MCF 10A (cell line): ENCODE measurements around the gene SLC13A4. TPM values are rescaled to one million over a fixed set of nuclear protein-coding genes. Genes with fewer than 3 reads are reported as not detected.
"Not testable (repeated sequence)": the region's sequence is repeated elsewhere in the genome, so short reads cannot be mapped to it uniquely, and the experiment has no call there.

Source experiments
- BruUV-seq: library from RNA; stranded (reverse); fragments of 400-500 nt; replicated peaks from 2 replicates; lab custom pipeline; 2021; lab: Mats Ljungman, UMichigan
- CTCF ChIA-PET: fragments of 300-600 bp; sonication (Branson Sonifier 250); formaldehyde crosslinking; extraction: SDS; loops from one replicate; lab custom pipeline; 2021; ENCODE audit warnings: antibody characterized with exemption, inconsistent platforms; lab: Yijun Ruan, JAX
- POLR2A ChIA-PET: fragments of 300-600, 350-650 bp; sonication (Branson Sonifier 250); formaldehyde crosslinking; extraction: SDS; loops from one replicate; lab custom pipeline; 2020; ENCODE audit warnings: antibody characterized with exemption, inconsistent platforms; lab: Yijun Ruan, JAX
- DNase-seq: peaks from one replicate; pipeline ENCODE4 v3.0.0-alpha.2; 2018; ENCODE audit not compliant: unreplicated experiment
- H3K27ac Mint-ChIP-seq: one replicate; pipeline ENCODE4 v1.8.0; 2022; ENCODE audit warnings: mild to moderate bottlenecking, low read depth, mixed read lengths; ENCODE audit not compliant: unreplicated experiment
- H3K27me3 Mint-ChIP-seq: one replicate; pipeline ENCODE4 v1.8.0; 2022; ENCODE audit warnings: mixed read lengths; ENCODE audit not compliant: insufficient read depth, unreplicated experiment
- H3K36me3 Mint-ChIP-seq: one replicate; pipeline ENCODE4 v1.8.0; 2022; ENCODE audit warnings: mild to moderate bottlenecking, moderate library complexity, mixed read lengths; ENCODE audit not compliant: insufficient read depth, unreplicated experiment
- H3K4me1 Mint-ChIP-seq: one replicate; pipeline ENCODE4 v1.8.0; 2022; ENCODE audit warnings: mixed read lengths; ENCODE audit not compliant: insufficient read depth, unreplicated experiment
- H3K4me3 Mint-ChIP-seq: one replicate; pipeline ENCODE4 v1.8.0; 2022; ENCODE audit warnings: mild to moderate bottlenecking, moderate library complexity, mixed read lengths; ENCODE audit not compliant: unreplicated experiment
- H3K9me3 Mint-ChIP-seq: one replicate; pipeline ENCODE4 v1.8.0; 2022; ENCODE audit warnings: mixed read lengths; ENCODE audit not compliant: unreplicated experiment
- intact Hi-C: fragments of 100-400 bp; cut with micrococcal nuclease; formaldehyde crosslinking; loops from 2 replicates; pipeline ENCODE4 v1.14.1; 2022
- total RNA-seq: library from RNA; stranded (reverse); gene quantifications from 2 replicates; pipeline ENCODE4 v1.2.3, GENCODE V29; 2022
- TF ChIP-seq, protein P1 (sequence below): fragments of 200-600 bp; IDR thresholded peaks from one replicate; pipeline ENCODE4 v1.8.0; 2022; ENCODE audit warnings: antibody characterized with exemption, mild to moderate bottlenecking; ENCODE audit not compliant: unreplicated experiment

The SLC13A4 gene
- total RNA-seq, 1 experiment from 2014 or later, result not detected

- BruUV-seq, result no TSS peak
- Mint-ChIP-seq H3K9me3 (no peaks in the 10 kb centered on the region), H3K27ac (no peak overlapping the region), H3K4me1 (peaks cover 24% of the 10 kb centered on the region), H3K36me3 (no peaks in the 10 kb centered on the region), H3K27me3 (no peaks in the 10 kb centered on the region), H3K4me3 (no peak overlapping the region)
- ChIA-PET CTCF (interaction anchor here (0.6 to 0.9 kb wide), 2 partner anchors 60 kb away, joined by 3 read pairs; no protein-coding TSS in a partner anchor), POLR2A (no interaction called here)
- DNase-seq, result no peak
- TF ChIP-seq, protein P1, sequence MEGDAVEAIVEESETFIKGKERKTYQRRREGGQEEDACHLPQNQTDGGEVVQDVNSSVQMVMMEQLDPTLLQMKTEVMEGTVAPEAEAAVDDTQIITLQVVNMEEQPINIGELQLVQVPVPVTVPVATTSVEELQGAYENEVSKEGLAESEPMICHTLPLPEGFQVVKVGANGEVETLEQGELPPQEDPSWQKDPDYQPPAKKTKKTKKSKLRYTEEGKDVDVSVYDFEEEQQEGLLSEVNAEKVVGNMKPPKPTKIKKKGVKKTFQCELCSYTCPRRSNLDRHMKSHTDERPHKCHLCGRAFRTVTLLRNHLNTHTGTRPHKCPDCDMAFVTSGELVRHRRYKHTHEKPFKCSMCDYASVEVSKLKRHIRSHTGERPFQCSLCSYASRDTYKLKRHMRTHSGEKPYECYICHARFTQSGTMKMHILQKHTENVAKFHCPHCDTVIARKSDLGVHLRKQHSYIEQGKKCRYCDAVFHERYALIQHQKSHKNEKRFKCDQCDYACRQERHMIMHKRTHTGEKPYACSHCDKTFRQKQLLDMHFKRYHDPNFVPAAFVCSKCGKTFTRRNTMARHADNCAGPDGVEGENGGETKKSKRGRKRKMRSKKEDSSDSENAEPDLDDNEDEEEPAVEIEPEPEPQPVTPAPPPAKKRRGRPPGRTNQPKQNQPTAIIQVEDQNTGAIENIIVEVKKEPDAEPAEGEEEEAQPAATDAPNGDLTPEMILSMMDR, result no peak
- intact Hi-C loops, result no loop called here
Observed at GRCh38 chr7:135740889-135741288, 12.9 kb upstream of the SLC13A4 start.

GRCh38 chr7:135737306-135737647, 9.3 kb upstream of the SLC13A4 start:
- BruUV-seq, DNase-seq, H3K27ac Mint-ChIP-seq, H3K4me3 Mint-ChIP-seq, POLR2A ChIA-PET, H3K27me3 Mint-ChIP-seq, H3K9me3 Mint-ChIP-seq, H3K36me3 Mint-ChIP-seq, H3K4me1 Mint-ChIP-seq, intact Hi-C loops: not testable (repeated sequence)
- CTCF ChIA-PET, result interaction anchor here (0.7 kb wide), 2 partner anchors 21 to 63 kb away, joined by 3 read pairs; no protein-coding TSS in a partner anchor

DNA sequence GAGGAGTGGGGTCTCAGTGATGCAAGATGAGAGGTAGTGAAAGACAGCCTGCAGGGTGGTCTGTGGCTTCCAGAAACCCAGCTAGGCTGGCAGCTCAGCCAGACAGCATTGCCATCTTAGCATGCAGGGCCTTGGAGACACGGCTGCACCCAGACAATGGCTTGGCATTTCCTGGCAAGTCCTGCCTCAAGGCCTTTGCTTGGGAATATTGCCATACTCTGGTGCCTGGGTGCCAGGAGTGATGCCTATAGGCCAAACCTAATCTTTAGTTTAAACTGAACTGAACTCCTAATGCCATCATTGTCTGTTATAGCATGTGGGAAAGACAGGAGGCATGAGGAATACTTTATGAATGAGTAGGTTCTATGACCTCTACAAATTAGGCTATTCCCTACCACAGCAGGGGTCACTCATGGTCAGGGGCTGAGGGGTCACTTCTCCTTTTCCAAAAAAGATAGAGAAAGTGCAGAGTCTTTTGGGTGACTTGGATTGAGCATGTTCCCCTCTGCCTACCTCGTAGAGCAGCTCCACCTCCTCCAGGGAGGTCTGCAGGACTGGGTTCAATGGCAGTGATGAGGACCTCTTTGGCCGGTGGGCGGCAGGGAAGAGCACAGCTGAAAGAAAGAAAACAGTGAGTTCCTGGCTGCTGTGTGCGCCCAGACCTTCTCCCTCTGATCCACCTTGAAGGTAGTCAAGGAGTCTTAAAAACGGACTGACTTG, 8.8 kb upstream of the SLC13A4 start:
- no peaks in the 10 kb centered on the region for H3K4me1 Mint-ChIP-seq
- POLR2A ChIA-PET, result no interaction called here
- no peaks in the 10 kb centered on the region for H3K36me3 Mint-ChIP-seq
- no peaks in the 10 kb centered on the region for H3K27me3 Mint-ChIP-seq
- peak; percentile 35 for DNase-seq
- intact Hi-C loops, result no loop called here
- CTCF ChIA-PET, result interaction anchor here (0.7 kb wide), 2 partner anchors 21 to 64 kb away, joined by 3 read pairs; no protein-coding TSS in a partner anchor
- BruUV-seq, result no TSS peak
- H3K27ac Mint-ChIP-seq, result no peak overlapping the region
- no peaks in the 10 kb centered on the region for H3K9me3 Mint-ChIP-seq
- no peak overlapping the region for H3K4me3 Mint-ChIP-seq
- TF ChIP-seq, protein P1, result no peak

GRCh38 chr7:135734343-135734689, 6.3 kb upstream of the SLC13A4 start:
- no TSS peak for BruUV-seq
- Mint-ChIP-seq H3K4me1 (no peaks in the 10 kb centered on the region), H3K4me3 (no peak overlapping the region), H3K27me3 (no peaks in the 10 kb centered on the region), H3K36me3 (no peaks in the 10 kb centered on the region), H3K9me3 (no peaks in the 10 kb centered on the region), H3K27ac (no peak overlapping the region)
- CTCF ChIA-PET, result interaction anchor here (0.7 kb wide), 1 partner anchor 66 kb away, joined by 4 read pairs; no protein-coding TSS in a partner anchor
- DNase-seq, result no peak
- TF ChIP-seq, protein P1, result no peak
- POLR2A ChIA-PET, result interaction anchor here (1.2 kb wide), 1 partner anchor 15 kb away, joined by 5 read pairs; no protein-coding TSS in a partner anchor
- intact Hi-C loops, result no loop called here
